Stimulated activated CD4-positive, alpha-beta T cell treated with anti-CD3 and anti-CD28 coated beads, Interleukin-12 subunit alpha, Interleukin-12 subunit beta, amount 100 ng/mL, for 48 hours (primary cell): ENCODE data around the gene CCBE1.
"Not testable (repeated sequence)": the region's sequence is repeated elsewhere in the genome, so short reads cannot be mapped to it uniquely, and the experiment has no call there.

Experiments
- DNase-seq, 3 donors: peaks; one replicate each; pipeline ENCODE4 v3.0.0-alpha.2; 2020; ENCODE audit warnings: low read depth in 2 of 3, low spot score in 1 of 3

Gene CCBE1

DNA sequence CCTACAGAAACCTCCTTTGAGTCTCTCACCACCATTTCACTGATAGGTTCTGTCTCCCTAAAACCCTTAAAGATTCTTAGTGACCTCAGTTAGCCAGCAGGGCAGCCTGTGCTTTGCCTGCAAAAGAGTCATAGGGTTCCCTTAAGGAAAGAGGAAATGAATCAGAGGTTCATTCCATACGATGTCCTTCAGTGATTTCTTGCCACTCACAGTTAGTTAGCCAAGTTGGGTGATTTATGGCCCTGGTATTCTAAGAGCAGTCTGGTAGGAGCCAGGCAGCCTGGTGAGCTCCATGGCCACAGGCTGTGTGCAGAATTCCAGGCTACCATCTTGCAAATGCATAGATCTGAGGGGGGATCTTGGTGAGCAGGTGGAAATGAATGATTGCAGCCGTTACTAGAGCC lies 18.7 kb upstream of the CCBE1 start:
- DNase-seq, result no peak

DNA sequence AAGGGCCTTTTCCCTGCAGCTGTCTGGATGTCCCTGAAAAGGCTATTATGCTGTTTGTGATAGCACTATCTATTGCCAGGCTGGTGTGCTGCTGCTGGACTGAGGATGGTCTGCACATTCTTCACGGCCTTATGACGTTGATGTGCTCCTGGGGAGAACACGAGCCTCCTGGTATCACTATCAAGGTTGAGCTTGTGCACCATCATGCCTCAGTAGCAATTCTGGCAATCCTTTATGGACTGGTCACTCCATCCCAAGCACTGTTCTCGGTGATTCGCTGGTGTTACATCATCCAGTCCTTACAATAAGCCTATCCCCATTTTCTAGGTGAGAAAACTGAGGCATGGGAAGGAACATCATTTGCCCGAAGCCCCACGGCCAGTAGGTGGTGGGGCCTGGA lies 18.2 kb upstream of the CCBE1 start:
- DNase-seq, result no peak

DNA sequence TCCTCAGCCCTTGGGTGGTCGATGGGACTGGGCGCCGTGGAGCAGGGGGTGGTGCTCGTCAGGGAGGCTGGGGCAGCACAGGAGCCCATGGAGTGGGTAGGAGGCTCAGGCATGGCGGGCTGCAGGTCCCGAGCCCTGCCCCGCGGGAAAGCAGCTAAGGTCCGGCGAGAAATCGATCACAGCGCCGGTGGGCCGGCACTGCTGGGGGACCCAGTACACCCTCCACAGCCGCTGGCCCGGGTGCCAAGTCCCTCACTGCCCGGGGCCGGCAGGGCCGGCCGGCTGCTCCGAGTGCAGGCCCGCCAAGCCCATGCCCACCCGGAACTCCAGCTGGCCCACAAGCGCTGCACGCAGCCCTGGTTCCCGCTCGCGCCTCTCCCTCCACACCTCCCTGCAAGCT lies 16.9 kb upstream of the CCBE1 start:
- not testable (repeated sequence) for DNase-seq

DNA sequence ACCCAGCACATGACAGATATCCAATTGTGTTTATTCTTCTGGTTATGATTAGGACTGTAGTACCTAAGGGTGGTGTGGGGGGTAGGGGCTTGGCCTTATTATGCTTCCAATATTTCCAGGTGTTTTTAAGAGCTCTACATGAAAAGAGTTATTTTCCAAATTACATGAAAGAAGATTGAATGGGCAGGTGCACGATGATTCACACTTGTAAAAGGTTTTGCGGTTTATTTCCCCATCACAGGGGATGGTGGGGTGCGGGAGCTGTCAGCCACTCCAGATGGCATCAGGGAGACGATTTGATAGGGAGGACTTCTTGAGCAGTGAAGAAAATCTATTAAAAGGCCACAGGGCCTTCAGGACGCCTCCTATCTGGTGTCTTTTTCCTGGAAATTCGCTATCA lies 15.1 kb upstream of the CCBE1 start:
- DNase-seq, result no peak

DNA sequence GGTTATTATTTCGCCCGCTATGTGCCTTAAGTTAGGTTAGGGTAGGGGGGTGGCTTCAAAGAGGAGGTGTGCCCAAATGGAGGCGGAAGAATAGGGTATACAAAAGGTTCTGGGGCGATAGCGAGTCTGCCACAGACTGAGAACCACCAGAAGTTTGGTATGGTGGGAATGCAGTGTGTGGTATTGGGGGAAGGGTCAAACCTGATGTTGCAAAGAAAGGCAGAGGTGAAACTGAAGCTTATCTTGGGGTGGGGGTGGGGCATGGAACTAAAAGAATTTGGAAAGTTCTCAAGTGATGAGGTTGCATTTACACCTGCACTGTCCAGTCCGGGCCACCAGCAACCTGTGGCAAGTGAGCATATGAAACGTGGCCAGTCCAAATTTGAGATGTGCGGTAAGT lies 11.8 kb upstream of the CCBE1 start:
- DNase-seq, result no peak

DNA sequence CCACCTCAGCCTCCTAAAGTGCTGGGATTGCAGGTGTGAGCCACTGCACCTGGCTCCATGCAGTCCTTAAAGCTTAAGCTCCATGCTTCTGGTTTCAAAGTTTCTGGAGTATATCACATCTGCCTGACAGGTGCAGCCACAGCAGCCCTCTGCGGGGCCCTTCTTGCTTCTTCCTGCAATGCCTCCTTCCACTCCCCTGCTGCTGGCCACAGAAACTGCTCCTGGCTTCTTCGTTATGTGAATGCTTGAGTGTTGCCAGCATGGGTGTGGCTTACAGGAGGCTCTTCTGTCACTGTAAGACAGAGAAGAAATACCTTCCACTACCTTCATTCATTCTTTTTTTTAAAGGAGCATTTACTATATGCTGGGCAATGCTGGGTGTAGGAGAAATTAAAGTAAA lies 10.1 kb upstream of the CCBE1 start:
- DNase-seq, result no peak

DNA sequence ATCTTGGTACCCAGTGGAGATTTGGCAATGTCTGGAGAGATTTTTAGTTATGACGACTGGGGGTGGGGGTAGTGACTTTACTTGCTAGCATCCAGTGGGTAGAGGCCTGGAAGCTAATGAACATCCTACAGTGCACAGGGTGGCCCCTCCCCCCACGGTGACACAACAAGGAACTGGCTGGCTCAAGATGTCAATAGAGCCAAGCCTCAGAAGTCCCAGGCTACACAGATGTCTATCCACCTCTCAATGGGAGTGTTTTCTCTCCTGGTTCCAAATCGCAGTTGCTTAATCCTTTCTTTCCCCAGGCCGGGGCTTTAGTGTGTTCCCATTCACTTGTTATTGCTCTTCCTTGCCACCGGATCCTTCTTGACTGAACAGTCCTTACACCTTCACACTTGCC lies 9.3 kb upstream of the CCBE1 start:
- no peak for DNase-seq

DNA sequence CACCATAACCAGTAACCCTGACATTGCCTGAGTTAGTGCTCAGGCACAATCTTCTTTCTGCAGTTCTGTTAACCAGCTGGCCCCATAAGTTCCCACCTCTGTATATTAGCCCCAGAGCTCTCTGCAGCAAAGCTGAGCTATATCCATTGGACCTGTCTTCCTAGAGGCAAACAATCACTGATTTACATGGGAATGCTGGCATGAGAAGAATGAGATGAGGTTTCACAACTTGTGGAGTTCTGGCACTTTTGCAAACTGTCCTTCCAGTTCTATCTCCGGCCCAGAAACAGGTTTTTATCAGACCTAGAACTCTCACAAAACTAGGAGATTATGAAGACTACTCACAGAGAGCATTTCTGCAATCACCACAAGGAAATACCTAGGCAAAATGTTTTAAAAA lies 7.9 kb upstream of the CCBE1 start:
- no peak for DNase-seq

DNA sequence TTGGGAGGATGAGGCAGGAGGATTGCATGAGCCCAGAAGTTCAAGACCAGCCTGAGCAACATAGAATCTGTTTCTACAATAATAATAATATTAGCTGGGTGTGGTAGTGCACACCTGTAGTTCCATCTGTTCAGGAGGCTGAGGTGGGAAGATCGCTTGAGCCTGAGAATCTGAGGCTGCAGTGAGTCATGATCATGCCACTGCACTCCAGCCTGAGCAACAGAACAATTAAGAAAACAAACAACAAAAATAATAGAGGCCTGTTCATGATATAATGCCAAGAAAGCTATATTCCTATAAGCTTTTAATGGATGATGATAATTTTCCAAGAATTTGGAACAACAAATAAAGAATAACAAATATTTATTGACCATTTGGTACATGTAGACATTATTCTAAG lies 6.9 kb upstream of the CCBE1 start:
- DNase-seq, result no peak

DNA sequence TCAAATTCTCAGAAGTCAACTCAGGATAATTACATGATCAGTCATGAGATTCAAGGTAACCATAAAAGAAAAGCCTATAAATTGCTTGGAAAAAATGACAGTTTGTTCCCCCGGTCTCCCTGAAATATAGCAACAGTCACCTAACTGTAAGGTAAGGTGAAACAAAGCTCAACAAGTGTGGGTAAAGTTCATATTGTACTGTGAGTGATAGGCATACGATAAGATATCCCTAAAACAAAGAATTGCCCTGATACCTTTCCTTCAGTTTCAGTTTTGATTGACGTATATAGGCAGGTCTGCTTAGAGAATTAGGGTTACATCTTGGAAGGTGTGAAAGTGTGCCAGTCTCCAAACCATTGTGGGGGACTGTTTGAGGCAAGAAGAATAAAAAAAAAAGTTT lies 4.0 kb upstream of the CCBE1 start:
- no peak for DNase-seq

DNA sequence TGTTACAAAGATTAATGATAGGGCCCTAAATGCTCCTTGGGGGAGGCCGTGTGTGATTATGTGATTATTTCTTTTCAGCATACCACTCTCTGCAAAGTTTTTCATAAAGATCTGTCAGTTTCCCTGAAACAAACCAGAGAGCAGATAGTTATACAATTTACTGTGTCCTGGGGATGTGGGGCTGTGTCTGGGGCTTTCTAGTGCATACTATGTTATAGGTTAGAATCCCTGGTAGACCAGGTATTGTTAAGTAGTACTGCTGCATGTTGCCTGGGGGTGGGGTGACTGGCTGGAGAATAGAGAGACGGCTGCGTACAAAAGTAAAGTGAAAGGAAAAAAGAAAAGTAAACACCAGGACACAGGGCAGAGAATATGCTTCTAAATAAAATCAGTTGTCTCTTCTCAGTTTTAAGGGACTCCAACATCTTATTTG lies 3.3 kb upstream of the CCBE1 start:
- DNase-seq, result no peak

DNA sequence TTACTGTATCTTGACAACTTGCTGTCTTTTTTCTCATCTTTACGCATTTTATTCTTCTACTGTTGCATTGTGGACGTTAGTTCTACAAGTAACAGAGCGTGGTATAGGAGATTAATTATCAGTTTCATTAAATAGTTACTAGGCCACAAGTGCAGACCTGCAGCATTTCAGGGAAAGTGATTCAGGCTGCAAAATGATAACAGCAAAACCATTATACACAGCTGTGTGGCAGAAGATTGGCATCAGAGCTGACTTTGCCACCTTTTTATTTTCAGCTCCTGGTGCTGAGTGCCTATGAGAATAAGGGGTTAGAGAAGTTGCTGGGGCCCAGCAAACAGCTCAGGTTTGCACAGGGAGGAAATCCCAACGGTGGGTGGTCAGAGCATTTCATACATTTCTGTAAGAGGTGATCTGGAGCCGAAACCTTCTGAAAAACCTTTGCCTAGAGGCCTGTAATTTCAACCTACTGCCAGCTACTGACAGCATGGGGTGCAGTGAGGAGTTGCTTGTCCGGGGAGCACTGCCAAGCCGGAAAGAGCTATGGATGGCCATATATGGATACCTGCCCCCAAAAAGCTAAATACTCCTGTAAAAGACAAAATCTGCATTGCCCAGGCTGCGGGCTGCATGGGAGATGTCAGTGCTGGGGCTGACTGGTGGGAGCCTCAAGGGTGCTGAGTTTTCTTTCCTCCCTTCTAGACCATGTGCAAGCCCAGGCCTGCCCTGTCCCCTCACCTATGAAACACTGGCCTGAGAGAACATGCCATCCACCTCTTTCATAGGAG lies 2.7 kb upstream of the CCBE1 start:
- DNase-seq, result no peak

DNA sequence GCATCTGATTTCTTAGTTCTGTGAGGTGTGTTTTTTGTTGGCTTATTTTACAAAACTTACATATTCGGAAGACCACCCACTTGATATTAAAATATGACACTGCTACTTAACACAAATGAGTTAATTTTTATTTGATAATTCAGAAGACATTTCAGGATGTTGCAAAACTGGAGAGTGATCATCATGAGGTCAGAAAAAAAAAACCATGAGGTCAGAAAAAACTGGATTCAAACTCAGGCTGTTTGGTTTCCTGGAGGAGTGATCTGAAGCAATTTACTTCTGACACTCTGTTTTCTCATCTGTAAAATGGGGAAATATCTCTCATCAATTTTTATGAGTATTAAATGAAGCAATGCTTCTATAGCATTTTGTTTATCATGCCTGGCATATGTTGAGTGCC lies 1.8 kb upstream of the CCBE1 start:
- DNase-seq, result no peak

DNA sequence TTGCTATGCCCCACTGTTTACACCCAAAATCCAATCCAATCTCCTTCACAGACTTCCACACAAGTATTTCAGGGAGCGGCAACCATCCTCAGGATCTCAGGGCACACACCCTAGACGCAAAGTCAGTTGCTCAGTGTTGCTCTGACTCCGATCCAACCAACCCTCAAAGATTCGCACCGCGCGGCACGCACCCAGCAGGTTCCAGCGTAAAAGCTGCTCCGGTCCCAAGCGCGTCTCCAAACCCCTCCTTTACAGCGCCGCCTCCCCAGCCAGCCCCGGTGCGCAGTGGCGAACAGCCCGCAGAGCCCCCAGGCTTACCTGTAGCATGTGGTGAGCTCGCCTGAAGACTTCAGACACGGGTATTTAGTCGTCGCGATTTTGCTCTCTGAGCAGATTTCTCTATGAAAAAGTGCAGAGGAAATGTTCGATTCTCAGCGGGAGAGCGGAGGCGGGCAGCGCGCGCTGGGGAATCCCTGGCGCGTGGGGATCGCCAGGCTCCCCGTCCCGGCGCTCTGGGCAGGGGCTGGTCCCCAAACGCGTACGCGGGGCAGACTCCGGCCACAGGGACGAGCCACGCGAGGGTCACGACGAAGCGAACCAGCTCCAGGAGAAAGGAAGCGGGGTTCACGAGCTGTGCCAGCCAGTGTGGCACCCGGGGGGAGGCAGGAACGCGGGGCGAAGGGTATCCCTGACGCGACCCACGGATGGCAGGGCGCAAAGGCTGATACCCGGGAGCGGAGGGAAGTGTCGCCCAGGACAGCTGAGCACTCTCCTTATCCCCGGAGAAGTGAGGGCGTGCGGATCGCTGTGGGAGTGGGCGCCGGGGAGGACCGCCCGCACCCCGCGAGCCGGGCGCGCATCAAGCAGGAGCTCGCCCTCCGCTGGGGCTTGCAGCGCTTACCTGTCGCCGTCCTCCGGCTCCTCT lies 650 bp downstream of the CCBE1 start:
- DNase-seq, result no peak

DNA sequence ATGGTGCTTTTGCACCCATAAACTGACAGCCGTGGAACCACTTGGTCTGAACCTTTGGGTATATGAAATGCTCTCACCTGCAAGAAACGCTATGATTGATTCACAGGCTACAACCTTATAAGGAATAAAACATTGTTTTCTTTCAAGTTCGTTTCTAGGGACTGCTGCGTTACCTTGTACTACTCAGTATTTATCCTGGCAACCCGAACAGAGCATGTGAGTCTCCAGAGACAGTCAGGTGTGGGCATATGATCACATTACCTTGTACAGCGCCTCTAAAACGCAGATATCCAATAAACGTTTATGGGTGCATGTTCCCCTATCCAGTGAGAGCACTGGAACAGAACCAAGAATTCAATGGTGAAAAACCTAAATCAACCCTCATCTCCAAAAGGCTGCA lies 1.7 kb downstream of the CCBE1 start:
- no peak for DNase-seq

DNA sequence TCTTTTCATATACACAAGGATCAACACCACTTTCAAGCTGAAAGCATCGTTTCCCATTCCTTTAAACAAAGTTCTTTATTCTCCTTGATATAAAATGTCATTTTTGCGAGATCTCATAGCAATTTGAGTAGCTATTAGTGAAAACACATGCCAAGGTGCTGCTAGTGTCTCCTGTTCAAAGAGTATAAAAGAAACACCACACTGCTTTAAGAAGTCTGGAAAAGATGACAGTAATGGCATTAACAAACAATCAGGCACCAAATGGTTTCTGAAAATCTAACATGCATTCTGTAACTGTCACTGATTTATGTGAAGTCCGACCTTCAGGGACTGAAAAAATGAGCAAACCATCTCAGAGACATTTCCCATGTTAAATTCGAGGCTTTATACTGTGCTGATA lies 2.4 kb downstream of the CCBE1 start:
- no peak for DNase-seq

DNA sequence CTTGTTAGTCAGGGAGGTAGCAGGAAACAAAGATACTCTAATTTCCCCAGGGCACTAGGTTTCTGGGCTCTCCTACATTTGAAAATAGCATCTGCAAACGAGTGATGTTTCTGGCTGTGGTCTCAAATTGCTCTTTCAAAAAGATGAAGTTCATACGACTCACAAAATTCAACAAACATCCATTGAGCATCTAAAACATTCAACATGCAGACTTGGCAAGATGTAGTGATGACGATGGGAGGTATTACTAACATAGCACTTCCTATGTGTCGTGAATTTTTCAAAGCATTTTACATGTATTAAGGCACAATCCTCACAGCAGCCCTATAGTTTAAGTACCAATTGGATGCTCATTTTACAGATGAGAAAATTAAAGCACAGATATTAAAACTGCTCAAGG lies 5.2 kb downstream of the CCBE1 start:
- no peak for DNase-seq

DNA sequence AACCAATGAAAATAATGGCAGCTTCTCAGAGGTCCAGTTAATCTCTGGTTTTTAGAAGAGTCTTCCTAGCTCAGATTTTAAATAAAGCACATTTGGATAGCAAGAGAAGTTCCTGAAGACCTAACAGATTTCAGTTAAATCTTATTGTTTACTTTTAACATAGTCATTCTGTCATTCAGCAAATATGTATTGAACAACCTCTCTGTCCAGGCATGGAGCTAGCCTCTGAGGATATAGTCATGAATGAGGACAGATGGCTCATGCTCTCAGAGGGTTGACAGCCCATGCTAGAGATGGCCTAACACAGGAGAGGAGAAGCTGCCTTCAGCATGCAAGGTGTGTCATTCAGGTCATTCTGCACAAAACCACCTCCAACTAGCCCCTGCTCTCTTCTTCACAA lies 6.2 kb downstream of the CCBE1 start:
- DNase-seq, result no peak

DNA sequence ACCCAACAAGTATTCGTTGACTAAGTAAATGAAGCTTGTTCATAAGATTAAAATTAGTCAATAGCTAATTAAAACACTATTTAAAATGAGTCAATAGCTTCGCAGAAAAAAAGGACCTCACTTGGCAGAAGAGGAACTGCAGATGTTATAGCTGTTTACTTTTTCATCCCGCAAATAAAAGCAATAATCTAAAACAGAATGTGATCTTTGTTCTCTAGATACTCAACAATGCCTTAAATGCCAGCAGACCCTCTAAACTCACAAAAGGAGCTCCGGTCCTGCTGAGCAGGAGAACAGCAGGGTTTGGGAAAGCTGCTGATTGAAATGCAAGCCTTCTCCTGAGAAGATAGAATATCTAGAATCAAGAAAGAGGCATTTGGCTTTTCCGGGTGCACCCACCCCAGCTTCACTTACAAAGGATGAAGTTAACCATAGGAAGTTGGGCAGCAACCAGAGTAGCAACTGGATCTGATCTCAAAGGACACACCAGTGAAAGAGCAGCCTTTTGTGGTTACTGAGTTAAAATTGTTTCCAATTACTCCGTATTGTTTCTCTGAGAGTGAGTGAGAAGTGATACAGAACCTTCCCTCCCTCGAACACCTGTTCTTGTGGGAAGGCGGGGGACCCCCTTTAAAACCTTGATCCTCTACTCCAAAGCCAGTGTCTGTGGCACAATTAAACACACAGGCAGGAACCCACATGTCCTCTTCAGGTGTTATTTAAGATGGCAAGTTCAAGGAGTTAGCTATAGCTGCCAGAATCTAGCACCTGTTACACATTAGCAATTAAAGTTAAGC lies 6.8 kb downstream of the CCBE1 start:
- no peak for DNase-seq

DNA sequence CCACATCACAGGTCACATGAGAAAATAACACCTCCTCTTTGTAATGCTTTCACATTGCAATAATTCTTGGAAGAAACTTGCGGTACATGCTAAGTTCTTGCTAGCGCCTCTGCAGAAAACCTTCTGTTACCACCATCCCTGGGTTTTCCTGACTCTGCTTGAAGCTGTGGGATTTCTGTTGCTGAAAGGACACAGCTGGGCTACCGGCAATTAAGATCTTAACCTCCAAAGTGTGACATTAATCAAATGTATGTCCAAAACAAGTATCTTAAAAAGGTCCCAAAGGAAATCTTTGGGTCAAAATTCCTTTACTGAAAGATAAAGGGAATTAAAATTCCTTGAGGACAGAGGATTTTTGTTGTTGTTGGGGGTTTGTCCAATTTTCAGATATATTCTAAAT lies 7.5 kb downstream of the CCBE1 start:
- no peak for DNase-seq

DNA sequence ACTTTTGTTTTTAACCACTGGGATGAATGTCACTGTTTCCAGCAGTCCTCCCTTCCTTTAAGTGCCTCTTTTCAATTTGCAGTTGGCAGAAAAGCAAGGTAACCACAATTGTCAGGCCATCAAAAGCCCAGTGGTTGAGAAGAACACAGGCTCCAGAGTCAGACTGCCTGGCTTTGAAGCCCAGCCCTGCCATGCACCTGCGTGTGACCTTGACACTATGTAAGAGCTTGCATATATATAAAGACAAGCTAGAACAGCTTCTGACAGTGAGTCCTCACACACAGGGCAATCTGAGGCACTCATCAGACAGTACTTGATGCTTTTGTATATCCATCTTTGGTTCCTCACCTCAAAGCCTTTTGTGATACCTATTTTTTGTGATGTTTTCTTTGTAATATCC lies 11.0 kb downstream of the CCBE1 start:
- DNase-seq, result no peak

DNA sequence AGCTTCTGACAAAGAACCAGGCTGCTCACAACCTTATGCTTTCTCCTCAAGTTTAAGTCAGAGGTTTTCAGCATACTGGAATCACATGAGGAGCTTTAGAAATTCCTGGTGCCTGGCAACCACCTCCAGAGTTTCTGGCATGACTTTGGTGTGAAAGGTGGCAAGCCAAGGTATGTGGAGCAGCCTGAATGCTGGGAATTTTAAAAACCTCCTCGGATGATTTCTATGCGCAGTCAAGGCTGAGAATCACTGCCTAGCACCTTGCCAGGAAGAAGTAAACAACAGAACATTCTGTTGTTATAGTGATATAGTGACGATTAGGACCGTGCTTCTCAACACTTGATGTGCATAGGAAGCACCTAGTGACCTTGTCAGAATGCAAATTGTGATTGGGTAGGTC lies 11.7 kb downstream of the CCBE1 start:
- no peak for DNase-seq
